Measurements from ENCODE around the gene LXN. TPM values are rescaled to one million over a fixed set of nuclear protein-coding genes. Genes with fewer than 3 reads are reported as not detected.

Gene LXN
- total RNA-seq, 1 experiment from 2014 or later: 4.6 TPM

GRCh38 chr3:158644345-158644908 lies 28.0 kb downstream of the LXN start, which contains the start of gene GFM1 (continued):
- TF ChIP-seq STAT6 (CRISPR knock-in tag; conservative IDR thresholded peaks at IDR 0.05; ENCODE audit: low read depth): no peak
- no peak for TF ChIP-seq E2F5 (CRISPR knock-in tag; IDR thresholded peaks at IDR 0.05)
- no peak for TF ChIP-seq ZNF281 (CRISPR knock-in tag; IDR thresholded peaks at IDR 0.05)
- TF ChIP-seq SMAD3 (CRISPR knock-in tag; IDR thresholded peaks at IDR 0.05; ENCODE audit: borderline replicate concordance): 0 out of 2 replicates have a peak, but pooled peaks have one; percentile 33
- no peak for TF ChIP-seq IRF1 (CRISPR knock-in tag; IDR thresholded peaks at IDR 0.05)
- no peak for TF ChIP-seq RORB (CRISPR knock-in tag; IDR thresholded peaks at IDR 0.05)
- peak; percentile 48; the same call in 1 of the 2 replicates for TF ChIP-seq TEAD1 (CRISPR knock-in tag; IDR thresholded peaks at IDR 0.05)
- TF ChIP-seq KAT7 (CRISPR knock-in tag; IDR thresholded peaks at IDR 0.05; ENCODE audit: borderline replicate concordance): 0 out of 2 replicates have a peak, but pooled peaks have one; percentile 25
- peak; percentile 74; the same call in 1 of the 2 replicates for TF ChIP-seq CREB1 (CRISPR knock-in tag; IDR thresholded peaks at IDR 0.05)

- TF ChIP-seq USF2 (CRISPR knock-in tag; IDR thresholded peaks at IDR 0.05): no peak
- TF ChIP-seq MYBL2 (CRISPR knock-in tag; IDR thresholded peaks at IDR 0.05): no peak
- no peak for TF ChIP-seq ZNF219 (CRISPR knock-in tag; IDR thresholded peaks at IDR 0.05; ENCODE audit: borderline replicate concordance)
- TF ChIP-seq MAX (CRISPR knock-in tag; IDR thresholded peaks at IDR 0.05): no peak
- no peak for TF ChIP-seq ZNF121 (CRISPR knock-in tag; IDR thresholded peaks at IDR 0.05)
- TF ChIP-seq E2F4 (CRISPR knock-in tag; IDR thresholded peaks at IDR 0.05; ENCODE audit: borderline replicate concordance, low read depth): no peak
- no peak for TF ChIP-seq ETV6 (CRISPR knock-in tag; IDR thresholded peaks at IDR 0.05)
- TF ChIP-seq ARID4B (CRISPR knock-in tag; IDR thresholded peaks at IDR 0.05; ENCODE audit: borderline replicate concordance): no peak
- no peak for TF ChIP-seq ZNF416 (CRISPR knock-in tag; IDR thresholded peaks at IDR 0.05)
- no peak for TF ChIP-seq EMX1 (CRISPR knock-in tag; IDR thresholded peaks at IDR 0.05)
- DNase-seq (ENCODE audit: low spot score): no peak
- Mint-ChIP-seq H3K4me3 (no peak overlapping the region), H3K27me3 (ENCODE audit: low read depth) (peaks cover 5% of the 10 kb centered on the region; the same call in 1 of the 2 replicates), H3K36me3 (peaks cover 13% of the 10 kb centered on the region; the same call in 1 of the 2 replicates), H3K27ac (no peak overlapping the region), H3K9me3 (peaks cover 4% of the 10 kb centered on the region; the same call in 1 of the 2 replicates), H3K4me1 (peaks cover 6% of the 10 kb centered on the region)
- CTCF ChIA-PET: no interaction called here
- no peak for ATAC-seq
- POLR2A ChIA-PET: no interaction called here
Observed at GRCh38 chr3:158642474-158643210, 29.8 kb downstream of the LXN start.

All from WTC11 (cell line).